GM12865 (cell line): ENCODE data around the gene EIF4E3.

Source experiments
- DNase-seq: peaks from one replicate; pipeline ENCODE4 v3.0.0; 2010; ENCODE audit warnings: low read depth
- H3K4me3 ChIP-seq: 2 replicates; pipeline ENCODE4 v1.5.1; 2011; ENCODE audit warnings: mild to moderate bottlenecking, low read depth, low read length, control low read depth
- CTCF ChIP-seq: IDR thresholded peaks from 2 replicates; pipeline ENCODE4 v1.5.1; 2011; ENCODE audit warnings: low read length, control low read depth, low read depth, inconsistent platforms; ENCODE audit not compliant: insufficient read depth; ENCODE audit errors: missing control alignments

Gene EIF4E3

GRCh38 chr3:71651625-71652024, 73.6 kb downstream of the EIF4E3 start:
- DNase-seq = no peak
- no peak for TF ChIP-seq CTCF
- H3K4me3 ChIP-seq = no peak overlapping the region

- DNase-seq = no peak
- no peak for TF ChIP-seq CTCF
- H3K4me3 ChIP-seq = no peak overlapping the region
Observed at GRCh38 chr3:71650372-71650771, 74.8 kb downstream of the EIF4E3 start.

- DNase-seq = no peak
- no peak for TF ChIP-seq CTCF
- no peak overlapping the region for H3K4me3 ChIP-seq
Observed at GRCh38 chr3:71649757-71650156, 75.4 kb downstream of the EIF4E3 start.

- TF ChIP-seq CTCF = no peak
- no peak for DNase-seq
- H3K4me3 ChIP-seq = no peak overlapping the region
Observed at GRCh38 chr3:71647751-71648150, 77.5 kb downstream of the EIF4E3 start.

- DNase-seq = no peak
- TF ChIP-seq CTCF = no peak
- H3K4me3 ChIP-seq = no peak overlapping the region
Observed at GRCh38 chr3:71646971-71647370, 78.2 kb downstream of the EIF4E3 start.

GRCh38 chr3:71645140-71645539, 80.1 kb downstream of the EIF4E3 start:
- no peak for TF ChIP-seq CTCF
- DNase-seq = no peak
- no peak overlapping the region for H3K4me3 ChIP-seq

- DNase-seq = peak; percentile 25
- TF ChIP-seq CTCF = no peak
- no peak overlapping the region for H3K4me3 ChIP-seq
Observed at GRCh38 chr3:71641674-71642073, 83.5 kb downstream of the EIF4E3 start.
